HG02852 (cell line): ENCODE measurements around the gene C5AR1.
"Not testable (repeated sequence)": the region's sequence is repeated elsewhere in the genome, so short reads cannot be mapped to it uniquely, and the experiment has no call there.

Source experiments
- ATAC-seq: cut with Tn5 transposase; IDR thresholded peaks from one replicate; pipeline ENCODE4 v1.9.1; 2021; ENCODE audit warnings: mild to moderate bottlenecking, moderate library complexity; ENCODE audit not compliant: unreplicated experiment

The C5AR1 gene

GRCh38 chr19:47362321-47362720 lies 52.7 kb downstream of the C5AR1 start:
- ATAC-seq = no peak

GRCh38 chr19:47363758-47364531 lies 54.3 kb downstream of the C5AR1 start:
- ATAC-seq = no peak

GRCh38 chr19:47365455-47365854 lies 55.8 kb downstream of the C5AR1 start:
- ATAC-seq = not testable (repeated sequence)

GRCh38 chr19:47370045-47370611 lies 60.5 kb downstream of the C5AR1 start:
- no peak for ATAC-seq

- ATAC-seq = no peak
Measured at GRCh38 chr19:47371261-47371660, 61.6 kb downstream of the C5AR1 start.
